Femur (tissue), 1 donor: Measurements from ENCODE around the gene ZNHIT1.
A peak's percentile ranks its signal among the peaks of the same experiment; 100 is the strongest.

Source experiments
- DNase-seq: peaks from one replicate; pipeline ENCODE4 v3.0.0-alpha.2; 2017

Gene ZNHIT1

GRCh38 chr7:101220295-101220694 is 2.3 kb downstream of the ZNHIT1 start:
- DNase-seq, result no peak

- DNase-seq, result no peak
Observed at GRCh38 chr7:101222275-101222830, 4.4 kb downstream of the ZNHIT1 start.

- DNase-seq, result no peak
Observed at GRCh38 chr7:101223528-101223927, 5.6 kb downstream of the ZNHIT1 start.

- no peak for DNase-seq
Observed at GRCh38 chr7:101225650-101226049, 7.7 kb downstream of the ZNHIT1 start.

- no peak for DNase-seq
Observed at GRCh38 chr7:101226721-101227120, 8.8 kb downstream of the ZNHIT1 start.

- DNase-seq, result no peak
Observed at GRCh38 chr7:101231644-101232043, 13.7 kb downstream of the ZNHIT1 start.

GRCh38 chr7:101232141-101232850 is 14.3 kb downstream of the ZNHIT1 start:
- no peak for DNase-seq

- DNase-seq, result no peak
Observed at GRCh38 chr7:101233907-101234547, 16.1 kb downstream of the ZNHIT1 start.

GRCh38 chr7:101234636-101235035 is 16.7 kb downstream of the ZNHIT1 start:
- DNase-seq, result no peak

- DNase-seq, result no peak
Observed at GRCh38 chr7:101235050-101235449, 17.1 kb downstream of the ZNHIT1 start.

- DNase-seq, result no peak
Observed at GRCh38 chr7:101235522-101235921, 17.6 kb downstream of the ZNHIT1 start.

GRCh38 chr7:101236292-101236835 is 18.4 kb downstream of the ZNHIT1 start:
- no peak for DNase-seq

GRCh38 chr7:101237206-101238067 is 19.5 kb downstream of the ZNHIT1 start, which contains the start of gene CLDN15:
Gene CLDN15, minus strand, starts transcription at chr7:101237802. Its CDS starts 221 bp downstream, at chr7:101237581.
- DNase-seq, result peak; percentile 78

GRCh38 chr7:101238226-101239182 is 20.5 kb downstream of the ZNHIT1 start:
- no peak for DNase-seq

GRCh38 chr7:101239191-101239950 is 21.4 kb downstream of the ZNHIT1 start:
- DNase-seq, result no peak

- DNase-seq, result no peak
Observed at GRCh38 chr7:101239951-101240220, 21.9 kb downstream of the ZNHIT1 start.

- DNase-seq, result no peak
Observed at GRCh38 chr7:101240226-101241014, 22.5 kb downstream of the ZNHIT1 start.

- no peak for DNase-seq
Observed at GRCh38 chr7:101241015-101241363, 23.0 kb downstream of the ZNHIT1 start.

GRCh38 chr7:101241443-101242349 is 23.7 kb downstream of the ZNHIT1 start:
- no peak for DNase-seq
